Midbrain (tissue), 1 donor: ENCODE measurements around the gene MTUS2.

Experiments used
- DNase-seq: peaks from one replicate; lab custom pipeline; 2025; lab: John Stamatoyannopoulos, UW

Gene MTUS2

GRCh38 chr13:29548722-29549121 is 728.6 kb downstream of the MTUS2 start:
- no peak for DNase-seq

- DNase-seq = no peak
Measured at GRCh38 chr13:29550430-29550988, 730.4 kb downstream of the MTUS2 start.

- DNase-seq = no peak
Measured at GRCh38 chr13:29551214-29551613, 731.1 kb downstream of the MTUS2 start.
